Measurements from ENCODE around the gene TMEM108.

The TMEM108 gene

DNA sequence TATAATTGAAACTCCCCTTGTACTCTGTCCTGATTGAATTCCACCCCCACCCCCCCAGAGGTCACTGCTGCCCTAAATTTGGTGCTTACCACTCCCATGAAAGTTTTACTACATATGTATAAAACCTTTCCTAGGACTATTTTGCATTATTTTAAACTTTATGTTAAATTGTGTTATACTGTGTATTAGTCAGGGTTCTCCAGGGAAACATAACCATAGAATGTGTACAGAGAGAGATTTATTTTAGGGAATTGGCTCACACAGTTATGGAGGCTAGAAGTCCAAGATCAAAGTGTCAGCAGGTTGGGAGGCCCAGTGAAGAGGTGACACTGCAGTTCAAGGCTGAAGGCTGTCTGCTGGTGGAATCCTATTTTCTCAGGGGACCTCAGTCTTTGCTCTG, 390.9 kb downstream of the TMEM108 start:
- FAIRE-seq, result no peak

- FAIRE-seq, result no peak
These were observed 401.4 kb downstream of the TMEM108 start for GRCh38 chr3:133439563-133439962.

GRCh38 chr3:133440652-133441051, 402.5 kb downstream of the TMEM108 start:
- no peak for FAIRE-seq

- FAIRE-seq, result no peak
These were observed 403.7 kb downstream of the TMEM108 start for GRCh38 chr3:133441867-133442270.

- no peak for FAIRE-seq
These were observed 404.3 kb downstream of the TMEM108 start for GRCh38 chr3:133442518-133442917.

DNA sequence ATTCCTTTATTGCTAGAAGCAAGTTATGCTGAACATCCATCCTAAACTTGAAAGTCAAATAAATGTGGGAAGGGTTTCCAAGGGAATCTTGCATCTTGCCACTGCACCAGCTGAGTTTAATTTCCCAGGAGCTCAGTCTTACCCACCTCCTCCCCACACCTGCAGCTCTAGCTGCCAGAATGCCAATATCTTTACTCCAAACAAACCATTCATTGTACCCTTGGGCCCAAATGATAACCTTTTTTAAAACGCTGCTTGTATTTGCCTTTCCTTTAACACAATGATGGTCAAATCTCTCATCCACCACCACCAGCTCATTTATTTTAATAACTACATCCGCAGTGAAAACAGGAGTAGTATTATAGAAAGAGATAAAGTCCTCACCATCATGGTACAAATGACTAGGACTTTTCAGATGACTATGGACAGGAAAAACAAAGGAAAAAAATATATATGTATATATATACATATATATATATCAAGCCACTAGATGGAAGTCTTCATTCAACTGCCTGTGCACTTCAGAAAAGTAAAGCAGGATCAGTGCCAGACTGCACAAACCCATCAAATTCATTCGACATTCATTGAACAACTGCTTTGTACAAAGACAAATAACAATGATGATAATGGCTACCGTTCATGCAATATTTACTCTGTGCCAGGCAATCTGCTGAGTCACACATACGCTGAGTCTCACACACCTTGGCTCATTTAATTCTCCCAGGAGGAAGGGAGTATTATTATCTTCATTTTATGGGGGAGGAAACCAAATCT, 405.6 kb downstream of the TMEM108 start:
- FAIRE-seq, result peak; percentile 95

GRCh38 chr3:133444423-133444774, 406.2 kb downstream of the TMEM108 start:
- no peak for FAIRE-seq

DNA sequence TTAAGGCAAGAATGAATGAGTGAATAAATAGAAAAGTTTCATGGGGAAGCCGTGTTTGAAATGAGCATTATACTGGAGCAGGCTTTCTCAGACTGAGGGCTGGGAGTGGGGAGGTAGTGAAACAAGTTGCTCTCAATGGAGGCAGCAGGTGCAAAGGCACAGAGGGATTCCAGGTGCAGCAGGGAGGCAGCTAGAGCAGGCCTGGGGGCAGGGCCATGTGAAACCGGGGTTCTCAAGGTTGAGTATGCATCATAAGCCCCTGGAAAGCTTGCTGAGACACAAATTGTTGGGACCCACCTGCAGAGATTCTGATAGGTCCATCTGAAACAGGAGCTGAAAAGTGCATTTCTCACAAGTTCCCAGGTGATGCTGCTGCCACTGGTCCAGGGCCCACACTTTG, 406.9 kb downstream of the TMEM108 start:
- no peak for FAIRE-seq
